Adrenal gland (tissue), 5 donors: ENCODE measurements around the gene SCFD2.

ENCODE experiments used
- POLR2A ChIP-seq, 2 donors: fragments of 450-650 bp; IDR thresholded peaks; one replicate each; pipeline ENCODE4 v1.6.1; 2017; ENCODE audit warnings: antibody characterized with exemption in 2 of 2, mild to moderate bottlenecking in 2 of 2, moderate library complexity in 1 of 2
- TF ChIP-seq, protein P1 (sequence below), 6 experiments: fragments of 450-650 bp in 4 of 6; fragments of 200-600 bp in 2 of 6; sonication (generic) in 1 of 6; IDR thresholded peaks; 1 replicate in 5 of 6; 2 replicates in 1 of 6; pipeline versions ENCODE4 v1.5.1 to v1.8.0; 2016 to 2021; ENCODE audit warnings: antibody characterized with exemption in 6 of 6, mild to moderate bottlenecking in 2 of 6, moderate library complexity in 1 of 6
- donor health status: DM: no; HTN: no; CAD: no.

DNA sequence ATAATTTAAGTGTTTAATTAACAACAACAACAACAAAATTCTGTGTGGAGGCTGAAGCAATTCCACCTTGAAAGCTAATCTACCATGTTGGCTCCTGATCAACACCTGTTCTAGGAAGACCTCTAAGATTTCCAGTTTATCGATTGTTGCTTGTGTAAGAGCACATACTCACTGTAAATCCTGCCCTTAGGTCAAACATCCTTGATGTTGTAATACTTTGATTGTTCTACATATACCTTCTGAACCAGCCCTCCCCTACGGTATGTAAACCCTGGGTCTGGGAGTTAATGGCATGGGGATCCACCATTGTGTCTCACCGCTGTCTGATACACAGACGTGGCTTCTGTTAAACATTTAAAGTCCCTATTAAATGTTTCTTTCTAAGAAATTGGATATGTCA lies 430.5 kb downstream of the SCFD2 start:
- TF ChIP-seq POLR2A (IDR thresholded peaks at IDR 0.05) = no peak
- TF ChIP-seq, protein P1, sequence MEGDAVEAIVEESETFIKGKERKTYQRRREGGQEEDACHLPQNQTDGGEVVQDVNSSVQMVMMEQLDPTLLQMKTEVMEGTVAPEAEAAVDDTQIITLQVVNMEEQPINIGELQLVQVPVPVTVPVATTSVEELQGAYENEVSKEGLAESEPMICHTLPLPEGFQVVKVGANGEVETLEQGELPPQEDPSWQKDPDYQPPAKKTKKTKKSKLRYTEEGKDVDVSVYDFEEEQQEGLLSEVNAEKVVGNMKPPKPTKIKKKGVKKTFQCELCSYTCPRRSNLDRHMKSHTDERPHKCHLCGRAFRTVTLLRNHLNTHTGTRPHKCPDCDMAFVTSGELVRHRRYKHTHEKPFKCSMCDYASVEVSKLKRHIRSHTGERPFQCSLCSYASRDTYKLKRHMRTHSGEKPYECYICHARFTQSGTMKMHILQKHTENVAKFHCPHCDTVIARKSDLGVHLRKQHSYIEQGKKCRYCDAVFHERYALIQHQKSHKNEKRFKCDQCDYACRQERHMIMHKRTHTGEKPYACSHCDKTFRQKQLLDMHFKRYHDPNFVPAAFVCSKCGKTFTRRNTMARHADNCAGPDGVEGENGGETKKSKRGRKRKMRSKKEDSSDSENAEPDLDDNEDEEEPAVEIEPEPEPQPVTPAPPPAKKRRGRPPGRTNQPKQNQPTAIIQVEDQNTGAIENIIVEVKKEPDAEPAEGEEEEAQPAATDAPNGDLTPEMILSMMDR (IDR thresholded peaks at IDR 0.05) = no peak
